C4-2B (cell line): Measurements from ENCODE around the gene C13orf46.
A peak's percentile ranks its signal among the peaks of the same experiment; 100 is the strongest.

ENCODE experiments used
- H3K27ac ChIP-seq: fragments of 450-650 bp; 2 replicates; pipeline ENCODE4 v1.5.1; 2017
- CTCF ChIP-seq: fragments of 450-650 bp; conservative IDR thresholded peaks from 2 replicates; pipeline ENCODE4 v1.5.1; 2017; ENCODE audit warnings: mild to moderate bottlenecking
- ZFX ChIP-seq: fragments of 450-650 bp; IDR thresholded peaks from 2 replicates; pipeline ENCODE4 v1.6.1; 2017

The C13orf46 gene

GRCh38 chr13:113905018-113905417, 68.9 kb downstream of the C13orf46 start:
- no peak for TF ChIP-seq ZFX
- no peak for TF ChIP-seq CTCF
- no peak overlapping the region for H3K27ac ChIP-seq

GRCh38 chr13:113904411-113904810, 69.5 kb downstream of the C13orf46 start:
- TF ChIP-seq CTCF (peak; percentile 55), ZFX (no peak)
- no peak overlapping the region for H3K27ac ChIP-seq

- H3K27ac ChIP-seq: no peak overlapping the region
- no peak for TF ChIP-seq CTCF
- no peak for TF ChIP-seq ZFX
These were observed 70.0 kb downstream of the C13orf46 start for GRCh38 chr13:113903912-113904311.
